DMS153 treated with DMSO at 0.1 percent for 48 hours (cell line): ENCODE data around the gene CPLANE1.

Source experiments
- DNase-seq: peaks from one replicate; lab custom pipeline; 2025; ENCODE audit not compliant: unreplicated experiment; lab: John Stamatoyannopoulos, UW

CPLANE1 gene

DNA sequence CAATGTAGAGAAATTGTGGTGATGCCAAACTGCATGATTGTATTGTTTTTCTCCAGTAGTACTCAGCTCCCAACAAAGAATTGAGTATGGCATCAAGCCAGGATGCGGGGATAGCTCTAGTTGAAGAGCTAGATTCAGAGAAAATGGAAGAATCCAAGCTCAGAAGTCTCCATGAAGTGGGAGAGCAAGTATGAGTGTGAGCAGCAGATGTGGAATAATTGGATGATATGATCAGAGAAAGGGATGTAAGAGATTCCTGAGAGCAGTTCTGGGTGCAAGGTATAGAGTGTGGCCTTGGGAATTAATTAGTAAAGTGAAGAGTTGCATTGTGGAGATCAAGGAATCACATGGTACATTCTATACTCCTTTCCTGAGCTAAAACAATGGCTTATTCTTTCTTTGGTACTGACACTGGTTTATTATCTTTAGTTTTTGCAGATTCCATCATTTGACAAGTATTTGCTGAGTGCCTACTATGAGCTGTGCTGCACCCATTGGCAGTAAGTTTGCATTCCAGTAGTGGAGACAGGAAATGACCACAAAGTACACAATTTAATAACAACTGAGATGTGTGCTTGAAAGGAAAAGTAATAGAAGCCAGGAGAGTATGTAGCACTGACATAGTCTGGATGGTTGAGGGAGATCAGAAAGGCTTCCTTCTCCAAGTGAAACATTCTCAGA, 177.1 kb downstream of the CPLANE1 start:
- DNase-seq: no peak

DNA sequence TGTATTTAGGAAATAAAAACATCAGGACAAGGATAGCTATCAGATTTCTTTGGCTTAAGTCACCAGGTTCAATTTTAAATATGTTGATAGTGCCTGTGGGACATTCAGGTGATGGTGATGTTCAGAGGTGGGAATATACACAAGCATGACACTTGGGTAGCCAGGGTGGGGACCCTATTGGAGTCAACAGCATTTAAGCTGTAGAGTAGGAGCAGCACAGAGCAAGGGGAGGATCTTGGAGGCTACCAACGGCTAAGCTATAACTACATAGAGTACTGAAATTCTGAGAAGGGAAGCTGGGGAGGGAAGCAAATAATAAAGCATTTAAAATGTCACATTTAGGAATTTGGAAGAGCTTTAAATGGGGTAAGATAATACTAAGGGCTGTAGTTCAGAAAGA, 177.7 kb downstream of the CPLANE1 start:
- DNase-seq: no peak

GRCh38 chr5:37064442-37064841, 184.7 kb downstream of the CPLANE1 start:
- DNase-seq: no peak

DNA sequence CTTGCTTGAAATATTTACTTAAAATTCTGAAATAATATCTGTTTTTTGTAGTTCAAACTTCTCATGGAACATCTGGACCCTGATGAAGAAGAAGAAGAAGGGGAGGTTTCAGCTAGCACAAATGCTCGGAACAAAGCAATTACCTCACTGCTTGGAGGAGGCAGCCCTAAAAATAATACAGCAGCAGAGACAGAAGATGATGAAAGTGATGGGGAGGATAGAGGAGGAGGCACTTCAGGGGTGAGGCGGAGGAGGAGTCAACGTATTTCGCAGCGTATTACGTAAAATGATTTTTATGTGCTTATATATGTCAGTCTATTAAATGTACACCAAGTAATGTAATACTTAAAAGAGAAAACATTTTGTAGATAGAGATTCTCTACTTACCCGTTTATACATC, 185.4 kb downstream of the CPLANE1 start:
- DNase-seq: no peak

GRCh38 chr5:37060030-37060429, 189.1 kb downstream of the CPLANE1 start:
- no peak for DNase-seq

- DNase-seq: no peak
Observed at GRCh38 chr5:37056762-37057161, 192.4 kb downstream of the CPLANE1 start.
